HG03159 (cell line): ENCODE results near the gene NCK2.

Source experiments
- ATAC-seq: cut with Tn5 transposase; IDR thresholded peaks from one replicate; pipeline ENCODE4 v1.9.1; 2021; ENCODE audit warnings: mild to moderate bottlenecking, moderate library complexity; ENCODE audit not compliant: unreplicated experiment

NCK2 gene

GRCh38 chr2:105744909-105745853 lies at the start of gene NCK2:
NCK2 (plus strand) TSS chr2:105744912; CDS start chr2:105855064, 110,152 bp downstream.
- peak; percentile 34 for ATAC-seq

GRCh38 chr2:105697781-105698449 lies 46.8 kb upstream of the NCK2 start:
- no peak for ATAC-seq

GRCh38 chr2:105698820-105699219 lies 45.9 kb upstream of the NCK2 start:
- ATAC-seq: no peak

- ATAC-seq: no peak
Observed at GRCh38 chr2:105701042-105701441, 43.7 kb upstream of the NCK2 start.

- ATAC-seq: no peak
Observed at GRCh38 chr2:105708697-105709096, 36.0 kb upstream of the NCK2 start.

GRCh38 chr2:105711394-105711793 lies 33.3 kb upstream of the NCK2 start:
- ATAC-seq: no peak

- no peak for ATAC-seq
Observed at GRCh38 chr2:105712166-105712915, 32.4 kb upstream of the NCK2 start.

- no peak for ATAC-seq
Observed at GRCh38 chr2:105712981-105713596, 31.6 kb upstream of the NCK2 start.

- no peak for ATAC-seq
Observed at GRCh38 chr2:105714141-105714540, 30.6 kb upstream of the NCK2 start.

GRCh38 chr2:105718846-105719481 lies 25.7 kb upstream of the NCK2 start:
- no peak for ATAC-seq

- ATAC-seq: no peak
Observed at GRCh38 chr2:105721991-105722511, 22.7 kb upstream of the NCK2 start.

- ATAC-seq: no peak
Observed at GRCh38 chr2:105722726-105723297, 21.9 kb upstream of the NCK2 start.

- ATAC-seq: no peak
Observed at GRCh38 chr2:105723431-105723830, 21.3 kb upstream of the NCK2 start.

- no peak for ATAC-seq
Observed at GRCh38 chr2:105725388-105725787, 19.3 kb upstream of the NCK2 start.

- ATAC-seq: no peak
Observed at GRCh38 chr2:105730170-105730569, 14.5 kb upstream of the NCK2 start.

- ATAC-seq: no peak
Observed at GRCh38 chr2:105731511-105731910, 13.2 kb upstream of the NCK2 start.

- ATAC-seq: no peak
Observed at GRCh38 chr2:105732101-105732500, 12.6 kb upstream of the NCK2 start.

- ATAC-seq: peak; percentile 53
Observed at GRCh38 chr2:105732955-105733607, 11.6 kb upstream of the NCK2 start.

- ATAC-seq: no peak
Observed at GRCh38 chr2:105733875-105734274, 10.8 kb upstream of the NCK2 start.
